Measurements from ENCODE around the gene TSPAN18. TPM values are rescaled to one million over a fixed set of nuclear protein-coding genes. Genes with fewer than 3 reads are reported as not detected.
"Not testable (repeated sequence)": the region's sequence is repeated elsewhere in the genome, so short reads cannot be mapped to it uniquely, and the experiment has no call there.

Gene TSPAN18
- total RNA-seq, 1 donor from 2014 or later, result 31.7 TPM

DNA sequence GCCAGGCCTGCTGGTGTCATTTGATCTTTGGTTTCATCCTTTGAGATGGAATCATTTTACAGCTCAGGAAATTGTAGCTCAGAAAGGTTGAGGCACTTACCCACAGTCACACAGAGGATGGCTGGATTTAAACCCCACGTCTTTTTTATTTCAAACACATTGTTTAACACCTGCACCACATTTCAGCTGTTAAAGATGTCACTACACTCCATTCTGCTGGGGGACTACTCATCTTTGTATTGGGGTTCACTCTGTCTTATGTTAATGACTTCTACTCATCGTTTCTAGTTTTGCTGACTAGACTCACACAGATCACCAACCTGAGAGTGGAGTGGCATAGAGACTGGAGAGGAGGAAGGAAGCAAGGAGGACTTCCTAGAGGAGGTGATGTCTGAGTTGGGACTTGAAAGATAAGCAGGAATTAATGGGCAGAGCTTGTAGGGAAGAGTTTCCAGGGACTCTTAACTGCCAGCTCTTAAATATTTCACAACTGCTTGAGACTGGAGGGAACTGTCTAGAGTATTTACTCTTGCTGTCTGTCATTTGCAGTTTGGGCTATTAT, 143.9 kb downstream of the TSPAN18 start:
- FAIRE-seq (peak; percentile 13), DNase-seq (ENCODE audit: low read depth) (no peak)
- H3K27me3 Mint-ChIP-seq (ENCODE audit: low read depth, unreplicated experiment), result peaks cover 38% of the 10 kb centered on the region
- TF ChIP-seq EZH2 (IDR thresholded peaks at IDR 0.05; ENCODE audit: insufficient read depth, low read length), result no peak
- TF ChIP-seq, protein P1, sequence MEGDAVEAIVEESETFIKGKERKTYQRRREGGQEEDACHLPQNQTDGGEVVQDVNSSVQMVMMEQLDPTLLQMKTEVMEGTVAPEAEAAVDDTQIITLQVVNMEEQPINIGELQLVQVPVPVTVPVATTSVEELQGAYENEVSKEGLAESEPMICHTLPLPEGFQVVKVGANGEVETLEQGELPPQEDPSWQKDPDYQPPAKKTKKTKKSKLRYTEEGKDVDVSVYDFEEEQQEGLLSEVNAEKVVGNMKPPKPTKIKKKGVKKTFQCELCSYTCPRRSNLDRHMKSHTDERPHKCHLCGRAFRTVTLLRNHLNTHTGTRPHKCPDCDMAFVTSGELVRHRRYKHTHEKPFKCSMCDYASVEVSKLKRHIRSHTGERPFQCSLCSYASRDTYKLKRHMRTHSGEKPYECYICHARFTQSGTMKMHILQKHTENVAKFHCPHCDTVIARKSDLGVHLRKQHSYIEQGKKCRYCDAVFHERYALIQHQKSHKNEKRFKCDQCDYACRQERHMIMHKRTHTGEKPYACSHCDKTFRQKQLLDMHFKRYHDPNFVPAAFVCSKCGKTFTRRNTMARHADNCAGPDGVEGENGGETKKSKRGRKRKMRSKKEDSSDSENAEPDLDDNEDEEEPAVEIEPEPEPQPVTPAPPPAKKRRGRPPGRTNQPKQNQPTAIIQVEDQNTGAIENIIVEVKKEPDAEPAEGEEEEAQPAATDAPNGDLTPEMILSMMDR (IDR thresholded peaks at IDR 0.05; ENCODE audit: insufficient read depth, low read depth, low read length), result no peak
- H3K4me3 ChIP-seq (ENCODE audit: insufficient read depth, low read depth, low read length), result no peak overlapping the region
- H3K9me3 ChIP-seq (ENCODE audit: insufficient read depth, low read depth, low read length), result no peaks in the 10 kb centered on the region
- H3K79me2 ChIP-seq (ENCODE audit: insufficient read depth, low read length), result no peaks in the 10 kb centered on the region
- no peak overlapping the region for H3K9ac ChIP-seq (ENCODE audit: low read length)
- peaks cover 27% of the 10 kb centered on the region for H3K27me3 ChIP-seq (ENCODE audit: insufficient read depth, low read length)
- no peak overlapping the region for H2AFZ ChIP-seq (ENCODE audit: low read depth, low read length)
- H4K20me1 ChIP-seq (ENCODE audit: insufficient read depth, low read length), result no peaks in the 10 kb centered on the region
- H3K4me1 Mint-ChIP-seq (ENCODE audit: low read depth, unreplicated experiment), result peaks cover 31% of the 10 kb centered on the region
- H3K27ac Mint-ChIP-seq (ENCODE audit: unreplicated experiment), result no peak overlapping the region
- H3K4me2 ChIP-seq (ENCODE audit: low read length), result no peak overlapping the region
- no peak overlapping the region for H3K27ac ChIP-seq (ENCODE audit: low read depth, low read length)
- H3K9me3 Mint-ChIP-seq (ENCODE audit: unreplicated experiment), result peaks cover 3% of the 10 kb centered on the region
- H3K4me1 ChIP-seq (ENCODE audit: insufficient read depth, low read length), result no peaks in the 10 kb centered on the region
- H3K36me3 Mint-ChIP-seq (ENCODE audit: low read depth, unreplicated experiment), result no peaks in the 10 kb centered on the region
- no peak overlapping the region for H3K4me3 Mint-ChIP-seq (ENCODE audit: unreplicated experiment)
- no peaks in the 10 kb centered on the region for H3K36me3 ChIP-seq (ENCODE audit: insufficient read depth, low read length)

DNA sequence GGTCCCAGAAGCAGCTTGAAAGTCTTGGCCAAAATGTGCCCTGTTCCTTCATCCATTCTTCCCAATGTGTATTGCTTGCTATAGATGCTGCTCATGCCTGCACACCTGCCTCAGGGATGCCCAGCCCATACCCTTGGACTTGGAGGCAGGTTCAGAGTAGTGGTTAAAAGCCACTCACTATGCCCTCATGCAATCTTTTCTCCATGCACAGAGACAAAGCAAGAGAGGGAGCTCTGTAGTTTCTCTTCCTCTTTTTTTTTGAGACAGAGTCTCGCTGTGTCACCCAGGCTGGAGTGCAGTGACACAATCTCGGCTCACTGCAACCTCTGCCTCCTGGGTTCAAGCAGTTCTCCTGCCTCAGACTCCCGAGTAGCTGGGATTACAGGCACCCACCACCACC, 144.9 kb downstream of the TSPAN18 start:
- not testable (repeated sequence) for DNase-seq (ENCODE audit: low read depth); H3K79me2 ChIP-seq (ENCODE audit: insufficient read depth, low read length); H3K9me3 ChIP-seq (ENCODE audit: insufficient read depth, low read depth, low read length); H3K36me3 Mint-ChIP-seq (ENCODE audit: low read depth, unreplicated experiment); H4K20me1 ChIP-seq (ENCODE audit: insufficient read depth, low read length); H3K4me3 Mint-ChIP-seq (ENCODE audit: unreplicated experiment); H2AFZ ChIP-seq (ENCODE audit: low read depth, low read length); H3K27ac ChIP-seq (ENCODE audit: low read depth, low read length); H3K9me3 Mint-ChIP-seq (ENCODE audit: unreplicated experiment); H3K36me3 ChIP-seq (ENCODE audit: insufficient read depth, low read length); H3K4me2 ChIP-seq (ENCODE audit: low read length); H3K9ac ChIP-seq (ENCODE audit: low read length); H3K4me1 ChIP-seq (ENCODE audit: insufficient read depth, low read length); FAIRE-seq; H3K27ac Mint-ChIP-seq (ENCODE audit: unreplicated experiment); H3K4me3 ChIP-seq (ENCODE audit: insufficient read depth, low read depth, low read length)
- peaks cover 39% of the 10 kb centered on the region for H3K27me3 Mint-ChIP-seq (ENCODE audit: low read depth, unreplicated experiment)
- H3K27me3 ChIP-seq (ENCODE audit: insufficient read depth, low read length), result peaks cover 17% of the 10 kb centered on the region
- peaks cover 29% of the 10 kb centered on the region for H3K4me1 Mint-ChIP-seq (ENCODE audit: low read depth, unreplicated experiment)

DNA sequence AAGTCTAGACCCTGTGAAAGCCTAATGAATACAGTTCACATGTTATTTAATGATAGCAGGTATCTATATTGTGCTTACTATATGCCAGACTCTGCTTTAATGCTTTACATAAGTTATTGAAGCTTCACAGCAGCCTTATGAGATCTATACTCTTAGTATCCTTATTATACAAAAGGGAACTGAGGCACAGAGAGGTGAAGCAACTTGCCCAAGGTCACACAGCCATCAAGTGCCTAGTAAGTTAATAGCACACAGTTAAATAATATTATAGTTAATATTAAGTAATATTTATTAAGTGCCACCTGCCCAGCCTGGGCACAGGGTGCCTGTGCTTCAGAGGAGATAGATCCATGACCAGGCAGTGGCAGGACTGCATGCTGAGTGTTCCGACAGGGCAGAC, 145.8 kb downstream of the TSPAN18 start:
- H3K36me3 ChIP-seq (ENCODE audit: insufficient read depth, low read length), result no peaks in the 10 kb centered on the region
- no peak overlapping the region for H3K27ac Mint-ChIP-seq (ENCODE audit: unreplicated experiment)
- H3K4me2 ChIP-seq (ENCODE audit: low read length), result no peak overlapping the region
- no peak for DNase-seq (ENCODE audit: low read depth)
- H3K27me3 ChIP-seq (ENCODE audit: insufficient read depth, low read length), result peaks cover 23% of the 10 kb centered on the region
- H3K4me1 Mint-ChIP-seq (ENCODE audit: low read depth, unreplicated experiment), result peaks cover 29% of the 10 kb centered on the region
- no peaks in the 10 kb centered on the region for H3K4me1 ChIP-seq (ENCODE audit: insufficient read depth, low read length)
- H3K79me2 ChIP-seq (ENCODE audit: insufficient read depth, low read length), result no peaks in the 10 kb centered on the region
- peaks cover 3% of the 10 kb centered on the region for H3K9me3 Mint-ChIP-seq (ENCODE audit: unreplicated experiment)
- no peak overlapping the region for H3K4me3 ChIP-seq (ENCODE audit: insufficient read depth, low read depth, low read length)
- H3K9me3 ChIP-seq (ENCODE audit: insufficient read depth, low read depth, low read length), result no peaks in the 10 kb centered on the region
- no peak overlapping the region for H2AFZ ChIP-seq (ENCODE audit: low read depth, low read length)
- H3K27ac ChIP-seq (ENCODE audit: low read depth, low read length), result no peak overlapping the region
- no peaks in the 10 kb centered on the region for H4K20me1 ChIP-seq (ENCODE audit: insufficient read depth, low read length)
- peaks cover 37% of the 10 kb centered on the region for H3K27me3 Mint-ChIP-seq (ENCODE audit: low read depth, unreplicated experiment)
- FAIRE-seq, result no peak
- TF ChIP-seq, protein P1 (IDR thresholded peaks at IDR 0.05; ENCODE audit: insufficient read depth, low read depth, low read length), result no peak
- TF ChIP-seq EZH2 (IDR thresholded peaks at IDR 0.05; ENCODE audit: insufficient read depth, low read length), result no peak
- no peak overlapping the region for H3K9ac ChIP-seq (ENCODE audit: low read length)
- H3K4me3 Mint-ChIP-seq (ENCODE audit: unreplicated experiment), result no peak overlapping the region
- no peaks in the 10 kb centered on the region for H3K36me3 Mint-ChIP-seq (ENCODE audit: low read depth, unreplicated experiment)
